ENCODE measurements around the gene TMPRSS6.

TMPRSS6 gene

DNA sequence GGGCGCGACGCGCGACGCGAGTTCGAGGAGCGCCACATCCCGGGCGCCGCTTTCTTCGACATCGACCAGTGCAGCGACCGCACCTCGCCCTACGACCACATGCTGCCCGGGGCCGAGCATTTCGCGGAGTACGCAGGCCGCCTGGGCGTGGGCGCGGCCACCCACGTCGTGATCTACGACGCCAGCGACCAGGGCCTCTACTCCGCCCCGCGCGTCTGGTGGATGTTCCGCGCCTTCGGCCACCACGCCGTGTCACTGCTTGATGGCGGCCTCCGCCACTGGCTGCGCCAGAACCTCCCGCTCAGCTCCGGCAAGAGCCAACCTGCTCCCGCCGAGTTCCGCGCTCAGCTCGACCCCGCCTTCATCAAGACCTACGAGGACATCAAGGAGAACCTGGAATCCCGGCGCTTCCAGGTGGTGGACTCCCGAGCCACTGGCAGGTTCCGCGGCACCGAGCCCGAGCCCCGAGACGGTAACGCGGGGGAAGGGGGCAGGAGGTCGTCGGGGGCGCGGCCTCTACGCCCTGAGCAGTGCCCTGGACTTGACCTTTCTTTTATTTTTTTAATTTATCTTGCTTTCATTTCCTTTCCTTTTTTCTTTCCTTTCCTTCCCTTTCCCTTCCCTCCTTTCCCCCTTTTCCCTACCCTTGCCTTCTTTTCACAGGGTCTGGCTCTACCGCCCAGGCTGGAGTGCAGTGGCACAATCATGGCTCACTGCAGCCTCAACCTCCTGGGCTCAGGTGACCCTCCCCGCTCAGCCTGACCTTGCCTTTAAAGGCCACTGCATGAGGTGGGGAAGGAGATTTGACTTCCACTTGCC lies 85.0 kb downstream of the TMPRSS6 start:
- DNase-seq (ENCODE audit: low read depth in 2 of 2) = no peak
- no peak overlapping the region for H3K4me3 ChIP-seq (replicated peaks in 1 of 2; ENCODE audit: low read depth in 2 of 2, low read length in 2 of 2)
- TF ChIP-seq, protein P1, sequence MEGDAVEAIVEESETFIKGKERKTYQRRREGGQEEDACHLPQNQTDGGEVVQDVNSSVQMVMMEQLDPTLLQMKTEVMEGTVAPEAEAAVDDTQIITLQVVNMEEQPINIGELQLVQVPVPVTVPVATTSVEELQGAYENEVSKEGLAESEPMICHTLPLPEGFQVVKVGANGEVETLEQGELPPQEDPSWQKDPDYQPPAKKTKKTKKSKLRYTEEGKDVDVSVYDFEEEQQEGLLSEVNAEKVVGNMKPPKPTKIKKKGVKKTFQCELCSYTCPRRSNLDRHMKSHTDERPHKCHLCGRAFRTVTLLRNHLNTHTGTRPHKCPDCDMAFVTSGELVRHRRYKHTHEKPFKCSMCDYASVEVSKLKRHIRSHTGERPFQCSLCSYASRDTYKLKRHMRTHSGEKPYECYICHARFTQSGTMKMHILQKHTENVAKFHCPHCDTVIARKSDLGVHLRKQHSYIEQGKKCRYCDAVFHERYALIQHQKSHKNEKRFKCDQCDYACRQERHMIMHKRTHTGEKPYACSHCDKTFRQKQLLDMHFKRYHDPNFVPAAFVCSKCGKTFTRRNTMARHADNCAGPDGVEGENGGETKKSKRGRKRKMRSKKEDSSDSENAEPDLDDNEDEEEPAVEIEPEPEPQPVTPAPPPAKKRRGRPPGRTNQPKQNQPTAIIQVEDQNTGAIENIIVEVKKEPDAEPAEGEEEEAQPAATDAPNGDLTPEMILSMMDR (IDR thresholded peaks at IDR 0.05; ENCODE audit: low read depth, low read length) = no peak

DNA sequence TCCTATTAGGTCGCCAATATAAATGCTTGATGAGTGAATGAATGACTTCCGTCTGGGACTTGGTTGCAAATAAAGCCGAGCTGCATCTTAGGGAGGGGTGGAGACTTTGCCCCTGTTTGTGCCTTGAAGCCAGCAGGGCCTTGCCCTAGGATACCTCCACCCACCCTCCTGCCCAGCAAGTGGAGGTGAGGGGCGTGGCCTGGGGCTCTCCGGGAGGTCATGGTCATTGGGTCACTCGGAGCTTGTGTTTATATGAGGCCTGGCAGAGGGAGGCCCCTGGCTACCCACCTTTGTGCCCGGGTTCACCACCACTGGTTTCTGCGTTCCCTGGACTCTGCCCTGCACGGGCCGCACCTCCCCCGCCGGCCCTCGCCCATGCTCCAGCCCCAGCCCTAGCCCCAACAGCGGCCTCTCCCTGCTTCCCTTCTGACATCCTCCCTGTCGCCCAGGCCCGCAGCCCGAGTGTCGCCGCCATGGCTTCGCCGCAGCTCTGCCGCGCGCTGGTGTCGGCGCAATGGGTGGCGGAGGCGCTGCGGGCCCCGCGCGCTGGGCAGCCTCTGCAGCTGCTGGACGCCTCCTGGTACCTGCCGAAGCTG lies 85.7 kb downstream of the TMPRSS6 start:
- TF ChIP-seq, protein P1 (IDR thresholded peaks at IDR 0.05; ENCODE audit: low read depth, low read length) = no peak
- H3K4me3 ChIP-seq (replicated peaks in 1 of 2; ENCODE audit: low read depth in 2 of 2, low read length in 2 of 2) = no peak overlapping the region
- no peak for DNase-seq (ENCODE audit: low read depth in 2 of 2)

DNA sequence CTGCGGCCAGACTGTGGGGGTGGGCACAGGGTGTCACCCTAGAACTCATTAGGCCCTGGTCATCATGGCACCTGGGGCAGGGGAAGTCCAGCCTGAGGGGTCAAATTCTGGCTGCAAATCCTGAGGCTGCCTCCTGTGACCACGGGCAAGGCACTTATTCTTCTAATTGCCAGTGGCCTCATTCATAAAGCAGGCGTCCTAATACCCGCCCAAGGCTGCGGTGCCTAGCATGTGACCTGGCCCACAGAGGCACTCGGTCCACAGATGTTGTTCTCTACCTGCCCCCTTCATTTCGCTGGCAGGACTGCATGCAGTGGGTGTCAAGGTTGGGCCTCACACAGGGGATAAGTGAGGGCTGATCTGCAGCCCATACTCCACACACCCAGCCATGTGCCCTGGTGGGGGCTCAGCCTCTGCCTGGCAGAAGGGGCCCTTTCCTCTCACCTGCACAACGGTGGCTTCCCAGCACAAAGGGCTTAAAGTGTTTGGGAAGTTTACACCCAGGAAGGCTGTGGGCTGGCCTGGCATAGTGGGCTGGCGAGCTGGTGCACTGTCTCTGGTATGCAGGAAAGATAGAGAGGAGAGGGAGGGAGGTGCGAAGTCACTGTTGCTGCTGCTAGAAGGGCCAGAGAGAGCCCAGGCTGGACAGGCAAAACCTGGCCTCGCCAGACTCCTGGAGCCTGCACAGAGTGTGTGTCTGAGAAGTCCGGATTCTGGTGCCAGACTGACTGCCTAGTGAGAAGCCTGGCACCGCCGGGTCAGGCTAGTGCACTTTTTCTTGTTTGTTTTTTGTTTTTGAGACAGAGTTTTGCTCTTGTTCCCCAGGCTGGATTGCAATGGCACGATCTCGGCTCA lies 86.8 kb downstream of the TMPRSS6 start:
- TF ChIP-seq, protein P1 (IDR thresholded peaks at IDR 0.05; ENCODE audit: low read depth, low read length) = no peak
- DNase-seq (ENCODE audit: low read depth in 2 of 2) = no peak

DNA sequence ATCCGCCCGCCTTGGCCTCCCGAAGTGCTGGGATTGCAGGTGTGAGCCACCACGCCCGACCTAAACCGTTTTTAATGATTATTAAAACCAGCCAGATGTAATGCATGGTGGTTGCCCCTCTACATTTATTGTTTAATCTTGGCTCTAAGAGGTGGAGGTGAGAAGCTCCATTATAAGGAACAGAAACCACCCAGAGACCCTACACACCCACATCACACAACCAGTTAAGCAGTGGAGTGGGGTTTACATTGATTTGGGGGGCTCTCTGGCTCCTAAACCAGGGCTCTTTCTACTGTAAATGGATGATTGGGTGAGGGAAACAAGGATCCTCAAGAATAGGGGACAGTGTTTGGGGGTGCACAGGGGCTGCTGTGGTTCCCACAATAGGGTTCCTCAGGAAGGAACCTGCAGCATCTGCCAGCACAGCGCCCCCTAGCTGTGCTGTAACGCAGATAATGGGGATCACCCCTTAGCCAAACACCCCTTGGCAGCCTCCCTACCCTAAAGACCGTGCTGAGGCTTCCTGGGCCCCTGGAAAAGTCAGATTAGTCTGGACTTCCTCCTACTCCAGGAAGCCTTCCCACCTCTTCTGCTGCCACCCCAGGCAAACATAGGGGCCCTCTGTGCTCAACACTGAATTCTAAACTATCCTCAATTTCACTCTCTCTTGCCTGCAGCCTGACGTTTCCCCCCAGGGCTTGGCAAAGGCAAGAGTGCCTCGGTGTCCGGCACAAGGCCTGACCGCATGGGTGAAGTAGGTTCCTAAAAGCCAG lies 87.6 kb downstream of the TMPRSS6 start:
- no peak overlapping the region for H3K4me3 ChIP-seq (replicated peaks in 1 of 2; ENCODE audit: low read depth in 2 of 2, low read length in 2 of 2)
- peak; percentile 48 to 54 for DNase-seq (ENCODE audit: low read depth in 2 of 2)
- TF ChIP-seq, protein P1 (IDR thresholded peaks at IDR 0.05; ENCODE audit: low read depth, low read length) = peak; percentile 82

More for the DNA sequence above, 86.8 kb downstream of the TMPRSS6 start:
- H3K4me3 ChIP-seq (replicated peaks in 1 of 2; ENCODE audit: low read depth in 2 of 2, low read length in 2 of 2) = no peak overlapping the region

DNA sequence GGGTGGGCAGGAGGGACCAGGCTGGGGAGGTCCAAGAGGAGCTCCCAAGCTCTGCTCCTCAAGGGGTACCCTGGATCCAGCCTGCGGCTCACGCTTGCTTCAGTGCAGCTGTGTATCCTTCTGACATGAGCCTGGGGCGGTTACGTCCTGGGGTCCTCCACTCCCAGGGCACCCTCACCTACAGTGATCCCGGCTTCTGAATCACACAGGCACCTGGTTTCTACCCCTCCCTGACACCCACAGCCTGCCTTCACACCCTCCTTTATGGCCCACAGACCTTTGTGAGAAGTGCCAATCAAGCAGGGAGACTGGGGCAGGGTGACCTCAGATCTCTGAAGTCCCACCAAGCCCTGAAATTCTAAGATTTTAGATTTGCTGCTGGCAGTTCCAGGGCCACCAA lies 88.5 kb downstream of the TMPRSS6 start:
- TF ChIP-seq, protein P1 (IDR thresholded peaks at IDR 0.05; ENCODE audit: low read depth, low read length) = no peak
- no peak for DNase-seq (ENCODE audit: low read depth in 2 of 2)
- no peak overlapping the region for H3K4me3 ChIP-seq (replicated peaks in 1 of 2; ENCODE audit: low read depth in 2 of 2, low read length in 2 of 2)

DNA sequence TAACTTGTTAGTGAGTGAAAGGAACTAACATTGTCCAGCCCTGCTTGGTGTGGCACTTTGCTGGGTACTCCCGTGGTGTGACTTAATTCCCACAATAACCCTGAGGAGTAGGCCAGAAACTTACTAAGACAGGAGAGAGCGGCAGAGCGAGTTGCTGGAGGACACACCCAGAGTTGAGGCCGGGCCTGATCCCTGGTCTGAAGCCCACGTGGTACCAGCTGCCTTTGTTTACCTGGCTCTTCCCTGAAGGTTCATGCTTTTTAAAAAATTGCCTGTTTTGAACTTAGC lies 89.4 kb downstream of the TMPRSS6 start:
- peak; percentile 59 to 63 for DNase-seq (ENCODE audit: low read depth in 2 of 2)
- peak overlapping the region; percentile 84 to 89 for H3K4me3 ChIP-seq (replicated peaks in 1 of 2; ENCODE audit: low read depth in 2 of 2, low read length in 2 of 2)
- TF ChIP-seq, protein P1 (IDR thresholded peaks at IDR 0.05; ENCODE audit: low read depth, low read length) = no peak
